Nephron (organoid): ENCODE results near the gene MAGI2.
A peak's percentile ranks its signal among the peaks of the same experiment; 100 is the strongest.

Experiments
- H3K27ac Mint-ChIP-seq, 3 experiments: 2 replicates each; pipeline ENCODE4 v1.8.0; 2020; ENCODE audit warnings: mixed read lengths in 3 of 3, mild to moderate bottlenecking in 2 of 3, moderate library complexity in 1 of 3
- H3K27me3 Mint-ChIP-seq: 2 replicates; pipeline ENCODE4 v1.8.0; 2021; ENCODE audit warnings: low read depth, mild to moderate bottlenecking, moderate library complexity, mixed read lengths
- H3K36me3 Mint-ChIP-seq: 2 replicates; pipeline ENCODE4 v1.8.0; 2020; ENCODE audit warnings: low read depth, mixed read lengths
- H3K4me1 Mint-ChIP-seq: 2 replicates; pipeline ENCODE4 v1.8.0; 2020; ENCODE audit warnings: mixed read lengths
- H3K4me3 Mint-ChIP-seq, 3 experiments: 2 replicates each; pipeline ENCODE4 v1.8.0; 2020; ENCODE audit warnings: mild to moderate bottlenecking in 3 of 3, mixed read lengths in 3 of 3, moderate library complexity in 2 of 3
- H3K9me3 Mint-ChIP-seq: 2 replicates; pipeline ENCODE4 v1.8.0; 2020; ENCODE audit warnings: mixed read lengths
- CTCF ChIP-seq, 3 experiments: fragments of 200-600 bp; sonication (generic); IDR thresholded peaks; one replicate each; pipeline ENCODE4 v1.5.0; 2021; ENCODE audit warnings: antibody characterized with exemption in 3 of 3; ENCODE audit not compliant: unreplicated experiment in 3 of 3

MAGI2 gene

GRCh38 chr7:78185149-78185745, 1268.2 kb downstream of the MAGI2 start:
- H3K4me1 Mint-ChIP-seq: no peaks in the 10 kb centered on the region
- H3K27ac Mint-ChIP-seq: no peak overlapping the region
- peaks cover 4% of the 10 kb centered on the region for H3K27me3 Mint-ChIP-seq
- no peaks in the 10 kb centered on the region for H3K9me3 Mint-ChIP-seq
- H3K36me3 Mint-ChIP-seq: peaks cover 3% of the 10 kb centered on the region
- no peak for TF ChIP-seq CTCF (IDR thresholded peaks at IDR 0.05; ENCODE audit: unreplicated experiment in 3 of 3)
- no peak overlapping the region for H3K4me3 Mint-ChIP-seq

- Mint-ChIP-seq H3K27ac (no peak overlapping the region), H3K9me3 (no peaks in the 10 kb centered on the region), H3K27me3 (peaks cover 4% of the 10 kb centered on the region), H3K4me1 (no peaks in the 10 kb centered on the region), H3K4me3 (no peak overlapping the region), H3K36me3 (peaks cover 3% of the 10 kb centered on the region)
- no peak for TF ChIP-seq CTCF (IDR thresholded peaks at IDR 0.05; ENCODE audit: unreplicated experiment in 3 of 3)
Observed at GRCh38 chr7:78184299-78184698, 1269.2 kb downstream of the MAGI2 start.

GRCh38 chr7:78179827-78180477, 1273.5 kb downstream of the MAGI2 start:
- H3K27ac Mint-ChIP-seq: no peak overlapping the region
- H3K4me3 Mint-ChIP-seq: no peak overlapping the region
- H3K36me3 Mint-ChIP-seq: peaks cover 3% of the 10 kb centered on the region
- peaks cover 20% of the 10 kb centered on the region for H3K4me1 Mint-ChIP-seq
- no peaks in the 10 kb centered on the region for H3K9me3 Mint-ChIP-seq
- TF ChIP-seq CTCF (IDR thresholded peaks at IDR 0.05; ENCODE audit: unreplicated experiment in 3 of 3): no peak
- peaks cover 4% of the 10 kb centered on the region for H3K27me3 Mint-ChIP-seq

GRCh38 chr7:78179211-78179610, 1274.3 kb downstream of the MAGI2 start:
- Mint-ChIP-seq H3K27ac (no peak overlapping the region), H3K4me1 (peaks cover 24% of the 10 kb centered on the region), H3K9me3 (no peaks in the 10 kb centered on the region), H3K4me3 (no peak overlapping the region), H3K36me3 (peaks cover 3% of the 10 kb centered on the region), H3K27me3 (peaks cover 4% of the 10 kb centered on the region)
- no peak for TF ChIP-seq CTCF (IDR thresholded peaks at IDR 0.05; ENCODE audit: unreplicated experiment in 3 of 3)

GRCh38 chr7:78178319-78178718, 1275.1 kb downstream of the MAGI2 start:
- no peaks in the 10 kb centered on the region for H3K9me3 Mint-ChIP-seq
- peaks cover 3% of the 10 kb centered on the region for H3K36me3 Mint-ChIP-seq
- no peak for TF ChIP-seq CTCF (IDR thresholded peaks at IDR 0.05; ENCODE audit: unreplicated experiment in 3 of 3)
- H3K4me3 Mint-ChIP-seq: no peak overlapping the region
- peaks cover 4% of the 10 kb centered on the region for H3K27me3 Mint-ChIP-seq
- H3K4me1 Mint-ChIP-seq: peaks cover 33% of the 10 kb centered on the region
- H3K27ac Mint-ChIP-seq: no peak overlapping the region

- peaks cover 1% of the 10 kb centered on the region for H3K27me3 Mint-ChIP-seq
- no peak for TF ChIP-seq CTCF (IDR thresholded peaks at IDR 0.05; ENCODE audit: unreplicated experiment in 3 of 3)
- peaks cover 54% of the 10 kb centered on the region for H3K4me1 Mint-ChIP-seq
- H3K4me3 Mint-ChIP-seq: peak overlapping the region in 1 of 3 experiments; percentile 40
- no peaks in the 10 kb centered on the region for H3K9me3 Mint-ChIP-seq
- peaks cover 3% of the 10 kb centered on the region for H3K36me3 Mint-ChIP-seq
- H3K27ac Mint-ChIP-seq: peak overlapping the region; percentile 83 to 91 (median 84)
Observed at GRCh38 chr7:78176171-78176570, 1277.3 kb downstream of the MAGI2 start.
